GM12872 (cell line): ENCODE data around the gene CRMP1.

Experiments
- TF ChIP-seq, protein P1 (sequence below): IDR thresholded peaks from 3 replicates; pipeline ENCODE4 v1.5.1; 2011; ENCODE audit warnings: low read depth, mild to moderate bottlenecking, low read length, moderate library complexity; ENCODE audit not compliant: insufficient read depth

The CRMP1 gene

DNA sequence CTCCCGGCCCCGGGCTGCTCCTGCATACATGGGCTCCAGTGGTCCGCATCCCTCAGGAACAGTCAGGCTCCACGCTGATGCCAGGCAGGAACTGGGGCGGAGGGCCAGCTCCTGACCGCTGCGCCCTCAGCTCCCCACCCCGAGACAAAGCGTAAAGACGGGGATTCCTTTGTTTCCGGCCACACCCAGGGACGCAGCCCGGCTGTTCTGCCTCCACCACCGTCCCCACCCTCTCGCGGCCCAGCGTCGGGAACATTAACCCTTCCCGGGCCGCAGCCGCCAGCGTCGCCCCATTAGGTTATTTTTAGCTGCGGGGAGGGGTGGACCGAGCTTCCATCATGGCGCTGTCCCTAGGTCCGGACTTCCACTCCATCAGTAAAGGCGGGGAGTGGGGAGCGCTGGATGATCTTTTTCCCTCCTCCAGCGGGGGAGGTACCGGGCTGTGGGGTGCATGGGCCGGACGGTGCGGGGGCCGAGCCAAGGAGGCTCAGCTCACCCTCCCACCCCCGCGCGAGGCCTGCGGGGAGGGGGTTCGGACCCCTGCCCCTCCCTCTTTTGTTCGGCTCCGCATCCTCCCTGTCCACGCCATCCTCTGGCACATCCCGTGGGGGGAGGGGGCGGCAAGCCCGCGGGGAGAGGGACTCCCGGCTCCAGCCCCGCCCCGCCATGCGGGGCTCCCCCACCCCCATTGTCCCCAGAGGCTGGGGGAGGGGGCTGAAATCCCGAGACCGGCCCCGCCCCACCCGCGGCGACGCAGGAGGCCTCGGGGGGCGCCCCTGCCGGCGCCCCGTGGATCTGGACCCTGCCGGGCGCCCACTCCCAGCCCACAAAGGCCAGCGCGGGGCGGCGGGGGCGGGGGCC lies 5.3 kb downstream of the CRMP1 start:
- TF ChIP-seq, protein P1, sequence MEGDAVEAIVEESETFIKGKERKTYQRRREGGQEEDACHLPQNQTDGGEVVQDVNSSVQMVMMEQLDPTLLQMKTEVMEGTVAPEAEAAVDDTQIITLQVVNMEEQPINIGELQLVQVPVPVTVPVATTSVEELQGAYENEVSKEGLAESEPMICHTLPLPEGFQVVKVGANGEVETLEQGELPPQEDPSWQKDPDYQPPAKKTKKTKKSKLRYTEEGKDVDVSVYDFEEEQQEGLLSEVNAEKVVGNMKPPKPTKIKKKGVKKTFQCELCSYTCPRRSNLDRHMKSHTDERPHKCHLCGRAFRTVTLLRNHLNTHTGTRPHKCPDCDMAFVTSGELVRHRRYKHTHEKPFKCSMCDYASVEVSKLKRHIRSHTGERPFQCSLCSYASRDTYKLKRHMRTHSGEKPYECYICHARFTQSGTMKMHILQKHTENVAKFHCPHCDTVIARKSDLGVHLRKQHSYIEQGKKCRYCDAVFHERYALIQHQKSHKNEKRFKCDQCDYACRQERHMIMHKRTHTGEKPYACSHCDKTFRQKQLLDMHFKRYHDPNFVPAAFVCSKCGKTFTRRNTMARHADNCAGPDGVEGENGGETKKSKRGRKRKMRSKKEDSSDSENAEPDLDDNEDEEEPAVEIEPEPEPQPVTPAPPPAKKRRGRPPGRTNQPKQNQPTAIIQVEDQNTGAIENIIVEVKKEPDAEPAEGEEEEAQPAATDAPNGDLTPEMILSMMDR = no peak

DNA sequence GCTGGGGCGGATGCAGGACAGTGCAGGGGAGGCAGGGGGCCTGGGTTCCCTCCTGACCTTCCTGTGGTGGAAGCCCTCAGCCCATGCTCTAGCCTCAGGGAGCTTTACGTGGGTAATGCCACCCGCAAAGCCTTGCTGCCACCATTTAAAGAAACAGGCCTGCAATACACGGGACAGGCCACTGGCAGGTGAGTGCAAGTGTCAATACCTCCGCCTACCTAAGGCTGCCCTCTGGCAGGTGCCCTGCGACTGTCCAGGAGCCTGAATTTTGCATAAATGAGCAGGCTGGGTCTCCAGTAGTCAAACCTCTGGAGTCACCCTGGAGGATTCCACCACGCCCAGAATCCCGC lies 5.9 kb downstream of the CRMP1 start:
- TF ChIP-seq, protein P1 = no peak

DNA sequence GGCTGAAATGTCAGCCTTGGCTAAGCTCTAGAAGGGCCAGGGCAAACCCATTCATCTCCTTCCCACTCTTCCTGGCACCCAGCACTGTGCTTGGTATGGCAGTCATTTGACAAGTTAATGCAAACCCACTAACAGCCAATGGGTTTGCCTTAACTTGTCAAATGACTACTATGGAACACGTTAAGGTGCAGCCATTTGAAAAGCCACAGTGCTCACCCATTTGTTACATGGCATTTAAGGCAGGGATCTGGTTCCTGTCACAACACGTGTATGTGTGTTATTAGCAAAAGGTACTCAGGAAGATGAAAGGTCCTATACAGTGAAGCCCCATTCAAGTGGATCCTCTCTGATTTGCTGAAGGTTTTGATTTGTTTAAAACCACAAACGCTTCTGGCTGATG lies 7.2 kb downstream of the CRMP1 start:
- TF ChIP-seq, protein P1 = no peak

DNA sequence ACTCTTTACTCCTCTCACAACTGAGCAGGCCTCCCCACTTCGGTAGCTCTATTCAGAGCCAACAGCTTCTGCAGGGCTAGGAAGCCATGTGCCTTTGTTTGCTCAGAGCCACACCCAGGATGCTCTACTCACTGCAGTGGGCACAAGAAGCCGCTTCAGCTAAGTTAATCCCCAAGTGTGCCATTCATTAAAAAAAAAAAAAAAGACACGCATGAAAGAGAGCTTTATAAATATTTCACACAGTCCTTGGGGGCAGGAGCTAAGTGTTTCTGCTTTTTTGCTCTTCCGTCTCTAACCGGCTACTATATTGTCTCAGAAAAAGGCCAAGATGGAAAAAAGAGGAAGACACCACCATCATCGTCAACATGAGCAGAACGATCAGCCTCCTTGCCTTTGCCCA lies 8.1 kb downstream of the CRMP1 start:
- TF ChIP-seq, protein P1 = no peak

DNA sequence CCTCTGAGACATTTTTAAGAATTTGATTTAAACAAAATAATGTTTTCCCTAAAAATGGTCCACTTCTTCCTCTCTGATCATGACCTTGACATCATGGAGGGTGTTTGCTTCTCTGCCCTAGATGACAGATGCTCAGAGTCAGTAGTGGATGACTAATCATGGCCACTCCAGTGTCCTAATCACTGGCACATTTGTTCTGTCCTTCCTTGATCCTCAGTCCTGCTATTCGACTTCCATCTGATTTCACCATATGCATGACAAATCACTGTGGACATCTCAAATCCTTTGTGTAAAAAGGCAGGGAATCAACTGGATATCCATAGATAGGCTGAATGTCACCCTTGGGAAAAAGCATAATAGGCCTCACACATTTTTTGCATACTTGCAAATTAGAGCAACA lies 9.0 kb downstream of the CRMP1 start:
- TF ChIP-seq, protein P1 = no peak

DNA sequence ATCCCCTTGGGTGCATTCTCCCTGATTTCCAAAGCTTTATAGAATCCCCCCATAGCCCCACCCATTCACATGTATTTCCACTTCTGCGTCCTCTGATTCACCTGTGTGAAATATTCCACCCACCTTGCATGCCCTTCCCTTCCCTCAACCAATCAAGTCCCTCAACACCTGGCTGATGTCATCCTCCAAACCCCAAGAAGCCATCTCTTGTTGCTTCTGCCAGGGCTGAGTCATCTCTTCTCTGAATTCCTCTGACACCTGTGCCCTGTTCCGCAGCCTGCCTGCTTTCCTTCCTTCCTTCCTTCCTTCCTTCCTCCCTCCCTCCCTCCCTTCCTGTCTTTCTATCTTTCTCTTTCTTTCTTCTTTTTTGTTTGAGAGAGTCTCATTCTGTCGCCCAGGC lies 9.9 kb downstream of the CRMP1 start:
- TF ChIP-seq, protein P1 = no peak

DNA sequence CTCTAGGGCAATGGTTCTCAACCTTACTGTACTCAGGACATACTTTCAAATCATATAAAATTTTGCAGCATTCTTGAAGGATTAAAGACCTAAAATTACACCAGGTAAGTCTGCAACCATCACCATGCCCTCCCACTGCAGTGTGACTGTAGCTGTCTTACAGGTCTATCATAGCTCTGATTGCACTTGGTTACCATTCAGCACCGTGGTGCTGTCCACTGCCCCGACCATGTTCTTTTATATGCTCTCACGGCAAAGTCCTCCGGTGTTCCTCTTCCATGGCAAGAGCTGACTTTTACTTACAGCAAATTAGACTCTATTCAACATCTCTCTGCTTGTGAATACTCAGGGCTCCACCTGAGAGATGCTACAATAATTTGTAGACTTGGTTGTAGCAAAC lies 11.5 kb downstream of the CRMP1 start:
- TF ChIP-seq, protein P1 = no peak
